ENCODE results near the gene ABCA4.

DNA sequence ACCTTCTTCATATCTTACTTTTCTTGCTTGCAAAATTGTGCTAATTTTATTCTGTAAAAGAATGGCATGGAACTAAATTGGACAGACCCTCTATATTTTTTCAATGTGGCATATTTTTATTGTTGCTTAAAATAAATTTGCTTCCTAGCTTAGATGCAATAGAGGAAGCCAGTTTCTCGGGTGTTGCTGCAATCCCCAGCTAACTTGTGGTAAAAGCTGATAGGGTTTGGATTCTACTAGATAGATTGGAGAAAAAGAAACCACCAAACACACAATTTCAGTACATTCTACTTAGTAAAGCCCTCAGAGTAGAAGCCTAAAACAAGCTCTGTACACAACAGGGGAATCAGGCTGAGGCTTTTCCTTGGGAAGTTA is 162.2 kb downstream of the ABCA4 start:
- no peak for TF ChIP-seq CTCF (IDR thresholded peaks at IDR 0.05 in 4 of 5, conservative IDR thresholded peaks at IDR 0.05 in 1 of 5)
- TF ChIP-seq POLR2A (IDR thresholded peaks at IDR 0.05): no peak
